Mucosa of gallbladder (tissue), 1 donor: Measurements from ENCODE around the gene RFPL2. TPM values are rescaled to one million over a fixed set of nuclear protein-coding genes. Genes with fewer than 3 reads are reported as not detected.
"Not testable (repeated sequence)": the region's sequence is repeated elsewhere in the genome, so short reads cannot be mapped to it uniquely, and the experiment has no call there.

Experiments used
- DNase-seq: peaks from one replicate; pipeline ENCODE4 v3.0.0-alpha.2; 2020; ENCODE audit warnings: low spot score
- total RNA-seq: library from RNA; stranded (reverse); gene quantifications from one replicate; pipeline ENCODE4 v1.2.1, GENCODE V29; 2021
- donor health status: DM: no; HTN: no; CAD: no.

RFPL2 gene
- total RNA-seq, 1 donor from 2014 or later, result 0.14 TPM

GRCh38 chr22:32205974-32206773 is 1.3 kb upstream of the RFPL2 start:
- DNase-seq, result no peak

DNA sequence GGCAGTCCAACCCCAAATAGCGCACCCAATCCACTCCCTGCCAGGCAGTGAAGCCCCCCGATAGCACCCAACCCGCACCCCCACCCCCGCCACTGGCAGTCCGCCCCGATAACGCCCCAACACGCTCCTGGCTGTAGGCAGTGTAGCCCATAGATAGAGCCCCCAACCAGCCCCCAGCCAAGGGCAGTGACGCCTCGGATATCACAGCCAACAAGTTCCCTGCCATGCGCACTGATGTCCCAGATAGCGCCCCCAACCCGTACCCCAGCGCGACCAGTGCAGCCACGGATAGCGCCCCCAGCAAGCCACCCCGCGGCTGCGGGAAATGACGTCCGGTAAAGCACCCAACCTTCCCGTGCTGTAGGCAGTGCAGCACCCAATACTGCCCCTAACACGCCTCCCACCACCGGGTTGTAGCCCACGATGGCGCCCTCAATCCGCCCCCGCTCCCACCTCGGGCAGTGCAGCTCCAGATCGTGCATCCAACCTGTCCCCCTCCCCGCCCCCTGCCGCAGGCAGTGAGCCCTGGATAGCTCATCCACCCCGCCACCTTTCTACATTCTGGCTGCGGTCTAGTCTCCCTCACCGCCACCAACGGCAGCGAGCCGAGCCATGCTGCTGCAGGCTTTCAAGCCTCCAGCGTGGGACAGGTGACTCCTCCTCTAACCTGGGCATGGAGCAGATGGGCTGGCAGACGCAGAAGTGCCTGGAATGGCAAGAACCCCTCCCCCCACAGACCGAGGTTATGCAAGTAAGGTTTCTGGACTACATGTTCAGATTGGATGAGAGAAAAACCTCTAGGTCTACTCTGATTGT is 625 bp downstream of the RFPL2 start:
- DNase-seq, result peak; percentile 9

DNA sequence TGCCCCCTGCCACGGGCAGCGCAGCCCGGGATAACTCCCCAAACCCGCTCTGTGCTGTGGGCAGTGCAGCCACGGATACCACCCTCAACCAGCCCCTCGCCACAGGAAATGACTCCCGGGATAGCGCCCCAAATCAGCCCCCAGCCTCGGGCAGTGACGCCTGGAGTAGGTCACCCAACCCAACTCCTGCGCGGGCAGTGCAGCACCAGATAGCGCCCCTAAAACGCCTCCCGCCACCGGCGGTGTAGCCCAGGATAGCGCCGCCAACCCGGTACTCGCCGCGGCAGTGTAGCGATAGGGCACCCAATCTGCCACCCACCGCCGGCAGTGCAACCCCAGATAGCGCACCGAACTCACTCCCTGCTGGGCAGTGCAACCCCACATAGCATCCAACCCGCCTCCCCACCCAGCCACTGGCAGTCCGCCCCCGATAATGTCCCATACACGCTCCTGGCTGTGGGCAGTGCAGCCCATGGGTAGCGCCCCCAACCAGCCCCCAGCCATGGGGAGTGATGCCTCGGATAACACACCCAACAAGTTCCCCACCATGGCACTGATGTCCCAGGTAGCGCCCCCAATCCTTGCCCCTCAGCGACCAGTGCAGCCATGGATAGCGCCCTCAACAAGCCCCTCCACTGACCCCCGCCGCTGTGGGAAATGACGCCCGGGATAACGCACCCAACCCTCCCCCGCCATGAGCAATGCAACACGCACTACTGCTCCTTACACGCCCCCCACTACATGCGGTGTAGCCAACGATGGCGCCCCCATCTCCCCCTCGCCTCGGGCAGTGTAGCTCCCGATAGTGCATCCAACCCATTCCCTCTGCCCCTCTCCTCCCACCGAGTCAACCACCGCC is 1.5 kb downstream of the RFPL2 start:
- DNase-seq, result peak; percentile 9

DNA sequence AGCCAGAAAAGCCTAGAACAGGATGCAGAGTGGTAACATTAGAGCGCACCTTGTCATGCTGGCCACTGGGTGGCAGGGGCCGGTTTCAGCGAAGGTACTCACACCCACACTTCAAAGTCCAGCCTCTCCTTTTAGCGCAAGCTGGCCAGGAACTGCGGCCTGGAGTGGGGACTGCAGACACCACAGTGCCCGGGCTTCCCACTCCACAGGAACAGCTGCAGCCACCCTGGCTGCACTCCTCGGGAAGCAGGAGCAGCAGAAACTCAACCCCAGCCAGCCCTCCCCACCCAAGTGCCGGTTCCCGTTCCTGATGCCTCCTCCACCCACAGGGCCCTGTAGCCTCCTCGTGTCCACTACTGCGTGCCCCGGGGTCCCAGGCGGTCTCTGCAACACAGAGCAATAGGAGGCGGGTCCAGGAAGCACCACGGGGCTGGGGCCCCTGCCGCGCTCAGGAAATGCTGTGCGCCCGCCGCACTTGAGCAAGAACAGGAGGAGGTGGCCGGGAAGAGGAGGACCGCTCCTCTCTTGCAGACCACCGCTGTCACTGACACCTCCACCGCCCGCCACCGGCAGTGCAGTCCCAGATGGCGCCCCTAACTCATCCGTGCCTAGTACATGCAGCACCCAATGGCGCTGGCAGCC is 2.2 kb downstream of the RFPL2 start:
- DNase-seq, result peak; percentile 65

- DNase-seq, result peak; percentile 9
These were observed 2.7 kb downstream of the RFPL2 start for GRCh38 chr22:32202161-32202538.

DNA sequence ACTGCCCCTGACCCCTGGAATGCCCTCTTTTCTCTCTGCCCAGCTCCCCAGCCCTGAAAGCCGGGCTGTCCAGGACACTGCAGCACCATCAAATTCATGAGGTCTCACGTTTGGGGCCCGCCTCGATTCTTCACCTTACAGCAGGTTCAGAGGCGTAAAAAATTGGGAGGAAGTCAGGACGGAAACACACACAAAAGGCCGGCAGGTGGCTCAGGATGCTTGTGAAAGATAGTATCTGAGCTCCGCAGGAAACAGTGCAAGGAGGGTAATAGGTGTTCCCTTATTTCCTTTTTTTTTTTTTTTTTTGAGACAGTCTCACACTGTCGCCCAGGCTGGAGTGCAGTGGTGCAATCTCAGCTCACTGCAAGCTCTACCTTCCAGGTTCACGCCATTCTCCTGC is 4.1 kb downstream of the RFPL2 start:
- DNase-seq, result peak; percentile 10

GRCh38 chr22:32199961-32200360 is 4.9 kb downstream of the RFPL2 start:
- no peak for DNase-seq

DNA sequence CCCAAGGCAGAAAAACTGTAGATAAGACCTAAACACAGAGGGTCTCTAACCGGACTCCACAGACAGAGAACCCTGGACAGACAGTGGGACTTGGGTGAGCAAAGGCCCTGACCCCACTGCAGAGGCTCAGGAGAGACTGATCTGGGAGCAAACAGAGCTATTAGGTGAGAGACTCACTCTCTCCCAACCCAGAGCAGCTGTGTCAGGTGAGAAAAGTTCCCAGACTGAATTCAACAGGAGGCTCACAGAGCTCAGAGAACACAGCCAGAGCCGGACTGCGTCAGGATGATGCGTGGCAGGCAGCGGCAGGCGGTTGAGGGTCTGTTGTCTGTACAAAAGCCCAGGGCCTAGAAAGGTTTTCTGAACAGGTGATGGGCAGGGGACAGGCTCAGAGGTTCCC is 5.5 kb downstream of the RFPL2 start:
- no peak for DNase-seq

DNA sequence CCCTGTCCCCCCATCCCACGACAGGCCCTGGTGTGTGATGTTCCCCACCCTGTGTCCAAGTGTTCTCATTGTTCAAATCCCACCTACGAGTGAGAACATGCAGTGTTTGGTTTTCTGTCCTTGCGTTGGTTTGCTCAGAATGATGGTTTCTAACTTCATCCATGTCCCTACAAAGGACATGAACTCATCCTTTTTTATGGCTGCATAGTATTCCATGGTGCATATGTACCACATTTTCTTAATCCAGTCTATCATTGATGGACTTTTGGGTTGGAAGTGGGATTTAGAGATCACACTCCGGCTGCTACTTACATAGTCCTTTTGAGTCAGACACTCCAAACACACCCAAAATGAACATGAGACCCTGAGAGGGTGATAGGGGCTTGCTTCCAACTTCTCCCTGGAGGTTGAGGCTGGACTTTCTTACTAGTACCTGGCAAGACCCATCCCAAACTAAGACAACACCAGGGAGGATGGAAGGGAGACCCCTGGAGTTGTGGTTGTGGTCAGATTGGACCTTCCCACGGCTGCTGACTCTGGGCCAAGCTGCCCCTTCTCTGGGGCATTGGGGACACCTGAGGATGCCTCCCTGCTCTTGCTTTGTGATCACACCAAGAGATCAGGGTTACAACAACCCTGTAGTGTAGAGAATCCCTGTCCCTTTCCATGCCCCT is 7.2 kb downstream of the RFPL2 start:
- DNase-seq, result not testable (repeated sequence)

DNA sequence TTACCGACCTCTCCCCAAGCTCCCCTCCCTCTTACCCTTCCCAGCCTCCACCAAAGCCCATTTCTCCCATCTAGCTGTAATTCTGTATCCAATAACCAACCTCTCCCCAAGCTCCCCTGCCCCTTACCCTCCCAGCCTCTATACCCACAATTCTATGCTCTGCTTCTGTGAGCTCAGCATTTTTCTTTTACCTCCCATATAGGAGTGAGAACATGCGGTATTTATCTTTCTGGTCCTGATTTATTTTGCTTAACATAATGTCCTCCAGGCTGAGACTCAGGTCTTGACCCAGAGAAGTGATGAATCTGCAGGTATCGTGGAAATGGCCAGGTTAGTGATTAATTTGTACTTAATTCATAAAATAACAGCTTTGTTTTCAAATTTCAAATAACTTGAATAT is 9.0 kb downstream of the RFPL2 start:
- not testable (repeated sequence) for DNase-seq

DNA sequence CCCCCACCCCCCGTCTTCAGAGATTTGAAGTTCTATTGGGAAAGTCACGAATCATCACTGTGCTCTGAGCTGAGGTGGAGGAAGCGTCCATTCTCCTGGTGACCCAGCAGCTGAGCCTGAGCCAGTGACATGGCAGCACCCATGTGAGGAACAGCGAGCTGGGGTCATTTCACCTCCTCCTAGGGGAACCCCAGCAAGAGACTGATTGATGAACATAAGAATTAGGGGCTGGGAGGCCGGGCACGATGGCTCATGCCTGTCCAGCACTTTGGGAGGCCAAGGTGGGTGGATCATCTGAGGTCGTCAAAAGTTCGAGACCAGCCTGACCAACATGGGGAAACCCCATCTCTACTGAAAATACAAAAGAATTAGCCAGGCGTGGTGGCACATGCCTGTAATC is 11.5 kb downstream of the RFPL2 start:
- DNase-seq, result not testable (repeated sequence)

DNA sequence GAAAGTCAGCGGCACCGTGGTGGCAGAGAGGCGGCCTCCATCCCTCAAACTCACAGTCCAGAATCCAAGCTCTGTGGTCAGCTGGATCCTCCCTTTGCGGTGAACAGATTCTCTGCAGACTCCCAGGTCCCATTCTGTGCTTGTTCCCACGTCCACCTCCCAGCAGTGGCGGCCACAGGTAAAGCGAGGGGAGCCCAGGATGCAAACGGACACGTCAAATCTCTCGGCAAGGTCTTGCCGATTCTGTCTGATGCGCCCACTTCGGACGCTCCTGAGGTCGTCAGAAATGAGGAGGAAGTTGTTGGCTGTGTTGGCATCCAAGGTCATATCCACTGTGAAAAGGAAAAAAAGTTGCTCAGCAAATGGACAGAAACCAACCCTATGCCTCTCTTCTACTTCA is 13.9 kb downstream of the RFPL2 start:
- not testable (repeated sequence) for DNase-seq

DNA sequence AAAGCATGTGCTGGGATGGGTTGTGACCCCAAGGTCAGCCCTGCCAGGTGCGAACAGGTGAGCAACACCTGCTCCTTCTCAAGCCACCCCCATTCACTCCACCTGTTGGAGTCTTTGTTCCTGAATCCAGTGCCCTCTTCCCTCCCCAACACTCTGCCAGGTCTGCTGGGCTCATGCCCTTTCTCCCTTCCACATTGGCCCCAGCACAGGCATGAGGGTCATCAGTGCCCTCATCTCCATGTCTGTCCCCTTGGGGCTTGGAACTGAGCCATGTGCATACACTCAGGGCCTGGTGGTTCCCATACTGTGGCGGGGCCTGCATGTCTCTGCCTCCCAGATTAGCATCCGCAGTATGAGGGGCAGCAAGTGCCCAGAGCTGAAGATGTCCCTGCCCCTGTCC is 19.1 kb downstream of the RFPL2 start:
- no peak for DNase-seq

DNA sequence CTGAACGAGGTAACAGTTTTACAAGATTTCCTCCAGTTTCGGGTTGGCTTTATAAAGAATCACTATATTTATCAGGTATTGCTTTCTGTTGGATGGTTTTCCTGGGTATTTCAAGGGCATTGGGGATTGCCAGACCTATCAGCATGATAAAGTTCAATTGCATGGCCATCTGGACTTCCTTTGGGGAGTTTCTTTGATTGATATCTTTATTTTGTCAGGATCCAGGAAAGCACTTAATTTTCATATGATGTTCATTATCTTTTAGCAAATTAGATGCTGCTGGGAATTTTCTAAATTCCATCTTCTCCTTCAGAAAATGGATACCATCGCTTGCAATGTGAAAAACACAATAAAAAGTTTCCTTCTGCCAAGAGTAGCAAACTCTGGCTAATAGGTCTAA is 21.2 kb downstream of the RFPL2 start:
- no peak for DNase-seq

DNA sequence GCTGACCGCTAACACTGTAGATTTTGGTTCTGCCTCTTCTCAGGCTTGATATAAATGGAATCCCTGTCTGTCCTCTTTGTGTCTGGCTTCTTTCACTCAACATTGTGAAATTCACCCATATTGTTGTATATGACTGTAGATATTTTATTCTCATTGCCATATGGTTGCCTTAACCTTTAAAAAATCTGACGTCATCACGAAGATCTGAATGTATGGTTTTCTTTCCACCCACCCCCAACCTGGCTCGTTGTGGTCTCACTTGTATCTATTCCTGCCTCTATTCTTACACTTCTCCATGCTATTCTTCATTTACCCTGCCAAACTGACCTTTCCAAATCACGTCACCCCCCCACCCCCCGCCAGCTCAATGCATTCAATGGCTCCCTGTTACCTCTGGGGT is 23.8 kb downstream of the RFPL2 start:
- no peak for DNase-seq

- DNase-seq, result no peak
These were observed 27.6 kb downstream of the RFPL2 start for GRCh38 chr22:32177221-32177765.

DNA sequence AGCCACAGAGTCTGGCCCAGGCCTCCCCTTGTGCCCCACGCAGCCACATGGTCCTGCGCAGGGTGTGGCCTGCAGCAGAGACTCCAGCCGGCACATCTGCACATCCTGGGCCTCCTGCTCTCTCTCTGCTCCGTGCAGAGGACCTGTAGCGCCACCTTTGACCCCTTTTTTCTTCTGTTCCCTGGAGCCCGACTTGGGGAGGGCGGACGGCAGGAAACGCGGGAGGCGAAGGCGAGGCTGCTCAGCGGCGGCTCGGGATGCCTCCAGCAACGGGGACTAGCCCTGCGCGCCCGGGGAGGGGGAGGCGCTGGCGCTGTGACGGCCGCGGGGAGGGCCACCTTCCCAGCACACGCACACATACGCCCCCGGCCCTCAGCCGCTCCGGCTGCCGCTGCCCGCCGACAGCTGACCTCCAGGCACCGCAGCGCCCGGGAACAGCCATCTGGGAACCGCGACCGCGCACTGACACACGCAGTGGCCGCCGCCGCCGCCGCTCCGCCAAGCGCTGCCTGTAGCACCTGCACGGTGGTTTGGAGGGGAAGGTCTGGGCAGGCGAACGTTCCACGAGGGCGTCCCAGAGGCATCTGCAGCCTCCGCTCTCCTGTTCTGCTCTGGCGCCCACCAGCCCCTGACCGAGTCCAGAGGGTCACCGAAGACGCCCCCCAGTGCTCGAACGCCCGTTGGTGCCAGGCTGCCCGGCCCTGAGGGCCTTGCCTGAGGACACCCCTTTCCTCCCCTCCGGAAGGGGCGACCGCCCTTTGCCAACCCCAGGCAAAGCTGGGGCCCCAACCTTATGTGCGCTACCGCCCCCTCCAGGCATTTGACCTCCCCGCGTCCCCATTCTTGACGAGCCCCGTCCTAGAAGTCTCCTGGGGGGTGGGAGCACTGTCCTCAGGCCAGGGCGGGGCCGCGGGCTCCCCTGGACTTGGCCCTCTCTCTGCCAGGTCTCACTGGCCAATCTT is 28.9 kb downstream of the RFPL2 start:
- no peak for DNase-seq

DNA sequence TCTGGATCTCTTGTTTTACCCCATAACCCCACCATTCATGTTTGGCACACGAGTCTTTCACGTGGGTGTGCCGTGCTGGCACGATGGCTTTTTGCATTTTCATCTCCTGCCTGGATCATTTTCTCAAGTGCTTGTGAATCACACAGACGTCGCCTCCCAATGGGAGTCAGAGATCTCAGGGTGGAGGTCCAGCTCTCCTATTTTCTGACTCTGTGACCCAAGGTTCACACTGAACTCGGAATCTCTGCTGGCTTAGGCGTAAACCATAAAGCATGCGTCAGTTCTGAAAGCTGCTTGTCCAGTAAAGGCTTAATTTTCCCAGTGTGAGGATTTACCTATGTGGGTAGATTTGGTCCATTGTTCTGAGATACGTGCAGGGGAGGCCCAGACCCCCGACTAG is 29.8 kb downstream of the RFPL2 start:
- no peak for DNase-seq

GRCh38 chr22:32165681-32166080 is 39.2 kb downstream of the RFPL2 start:
- no peak for DNase-seq
